Anterior cingulate cortex (tissue), 58 donors: ENCODE results near the gene PWWP2B.

Experiments used
- DNase-seq, 58 donors: peaks; one replicate each; lab custom pipeline; 2025; lab: John Stamatoyannopoulos, UW

The PWWP2B gene

GRCh38 chr10:132397036-132397541, at the start of gene PWWP2B:
Gene PWWP2B (plus strand): TSS chr10:132397200. CDS start chr10:132397227, 27 bp downstream.
- DNase-seq, result peak in 4 of 58 donors; percentile 26 to 62 (median 46)

GRCh38 chr10:132347211-132347930, 49.6 kb upstream of the PWWP2B start:
- no peak for DNase-seq

GRCh38 chr10:132347931-132348267, 49.1 kb upstream of the PWWP2B start:
- DNase-seq, result no peak

- DNase-seq, result no peak
Measured at GRCh38 chr10:132349766-132350165, 47.2 kb upstream of the PWWP2B start.

- DNase-seq, result no peak
Measured at GRCh38 chr10:132350391-132350790, 46.6 kb upstream of the PWWP2B start.

- DNase-seq, result no peak
Measured at GRCh38 chr10:132350946-132351345, 46.1 kb upstream of the PWWP2B start.

GRCh38 chr10:132351611-132352010, 45.4 kb upstream of the PWWP2B start:
- DNase-seq, result no peak

- peak in 42 of 58 donors; percentile 10 to 77 (median 40) for DNase-seq
Measured at GRCh38 chr10:132352462-132353308, 44.3 kb upstream of the PWWP2B start.

- no peak for DNase-seq
Measured at GRCh38 chr10:132353456-132354355, 43.3 kb upstream of the PWWP2B start.

GRCh38 chr10:132354356-132355094, 42.5 kb upstream of the PWWP2B start:
- peak in 1 of 58 donors; percentile 54 for DNase-seq

- DNase-seq, result no peak
Measured at GRCh38 chr10:132355297-132355696, 41.7 kb upstream of the PWWP2B start.

- peak in 9 of 58 donors; percentile 11 to 54 (median 43) for DNase-seq
Measured at GRCh38 chr10:132355754-132356153, 41.2 kb upstream of the PWWP2B start.

- DNase-seq, result no peak
Measured at GRCh38 chr10:132356621-132357195, 40.3 kb upstream of the PWWP2B start.

- DNase-seq, result no peak
Measured at GRCh38 chr10:132357286-132358058, 39.5 kb upstream of the PWWP2B start.

GRCh38 chr10:132359305-132360040, 37.5 kb upstream of the PWWP2B start:
- DNase-seq, result no peak

GRCh38 chr10:132360766-132361447, 36.1 kb upstream of the PWWP2B start:
- DNase-seq, result no peak

- DNase-seq, result peak in 3 of 58 donors; percentile 19 to 31 (median 29)
Measured at GRCh38 chr10:132361581-132362101, 35.4 kb upstream of the PWWP2B start.
